Mucosa of descending colon (tissue), 3 donors: ENCODE results near the gene IL2RG. TPM values are rescaled to one million over a fixed set of nuclear protein-coding genes. Genes with fewer than 3 reads are reported as not detected.

Source experiments
- ATAC-seq: fragments of 200-7000 bp; cut with Tn5 transposase; one replicate; pipeline ENCODE4 v1.9.1; 2020; ENCODE audit warnings: mild to moderate bottlenecking, moderate library complexity
- DNase-seq, 3 donors: peaks; one replicate each; pipeline ENCODE4 v3.0.0-alpha.2; 2020
- H3K36me3 ChIP-seq: fragments of 200-600 bp; one replicate; pipeline ENCODE4 v1.8.0; 2021; ENCODE audit warnings: low read depth, mild to moderate bottlenecking
- H3K4me1 ChIP-seq: fragments of 200-600 bp; one replicate; pipeline ENCODE4 v1.8.0; 2021; ENCODE audit warnings: low read depth, mild to moderate bottlenecking
- H3K4me3 ChIP-seq: fragments of 200-600 bp; one replicate; pipeline ENCODE4 v1.8.0; 2021; ENCODE audit warnings: mild to moderate bottlenecking
- H3K9me3 ChIP-seq: fragments of 200-600 bp; one replicate; pipeline ENCODE4 v1.8.0; 2021; ENCODE audit warnings: mild to moderate bottlenecking
- CTCF ChIP-seq: fragments of 200-600 bp; IDR thresholded peaks from one replicate; pipeline ENCODE4 v1.8.0; 2022; ENCODE audit warnings: antibody characterized with exemption, mild to moderate bottlenecking
- intact Hi-C, 2 donors: fragments of 100-400 bp; cut with DNase I in 1 of 2; cut with micrococcal nuclease in 1 of 2; formaldehyde crosslinking; loops; one replicate each; pipeline versions ENCODE4 v1.11.0 to v1.11.1; 2022; cut with DNase I, micrococcal nuclease
- total RNA-seq, 3 donors: library from RNA; stranded (reverse); fragmentation: NEBNext Ultra II Directional in 2 of 3; extraction: Animal tissue kit (Norgen Biotek cat#: 25700) in 2 of 3; gene quantifications; one replicate each; pipeline versions ENCODE4 v1.2.1 to v1.2.4, GENCODE V29; 2021 to 2023
- donor health status: DM: no; HTN: no; CAD: no; lungs with moderate emphysema.
- donor health status: DM: no; HTN: no; CAD: no.
- donor health status: DM: no; HTN: yes; CAD: no.

The IL2RG gene
- total RNA-seq, 3 donors from 2014 or later: 27.7 to 104 (median 56.8) TPM

- Histone ChIP-seq H3K36me3 (no peaks in the 10 kb centered on the region), H3K4me1 (no peaks in the 10 kb centered on the region), H3K4me3 (no peak overlapping the region), H3K9me3 (no peaks in the 10 kb centered on the region)
- TF ChIP-seq CTCF: no peak
- ATAC-seq (peak; percentile 14), DNase-seq (no peak)
- intact Hi-C loops: no loop called here
These were observed 3.5 kb downstream of the IL2RG start for GRCh38 chrX:71107762-71108360.

GRCh38 chrX:71107245-71107644, 4.1 kb downstream of the IL2RG start:
- H3K4me1 ChIP-seq: no peaks in the 10 kb centered on the region
- no peaks in the 10 kb centered on the region for H3K36me3 ChIP-seq
- ATAC-seq (no peak), DNase-seq (no peak)
- TF ChIP-seq CTCF: no peak
- no peaks in the 10 kb centered on the region for H3K9me3 ChIP-seq
- intact Hi-C loops: no loop called here
- no peak overlapping the region for H3K4me3 ChIP-seq

- DNase-seq: no peak
- H3K4me1 ChIP-seq: no peaks in the 10 kb centered on the region
- no peak for ATAC-seq
- intact Hi-C loops: no loop called here
- TF ChIP-seq CTCF: no peak
- H3K36me3 ChIP-seq: no peaks in the 10 kb centered on the region
- H3K4me3 ChIP-seq: no peak within 1 kb of the TSS
- H3K9me3 ChIP-seq: no peaks in the 10 kb centered on the region
These were observed 5.0 kb downstream of the IL2RG start, which contains the start of gene CXorf65 for GRCh38 chrX:71106427-71106826. Gene CXorf65, minus strand, starts transcription at chrX:71106740. Its CDS starts 184 bp downstream, at chrX:71106556.

GRCh38 chrX:71105628-71106027, 5.7 kb downstream of the IL2RG start:
- intact Hi-C loops: no loop called here
- no peak overlapping the region for H3K4me3 ChIP-seq

GRCh38 chrX:71103110-71103983, 8.0 kb downstream of the IL2RG start:
- Histone ChIP-seq H3K4me3 (no peak overlapping the region), H3K9me3 (no peaks in the 10 kb centered on the region), H3K36me3 (no peaks in the 10 kb centered on the region), H3K4me1 (no peaks in the 10 kb centered on the region)
- no peak for TF ChIP-seq CTCF
- ATAC-seq: peak; percentile 64
- DNase-seq: peak; percentile 45 to 67 (median 57)
- intact Hi-C loops: no loop called here

More at GRCh38 chrX:71105628-71106027, 5.7 kb downstream of the IL2RG start:
- TF ChIP-seq CTCF: no peak
- no peak for ATAC-seq
- Histone ChIP-seq H3K4me1 (no peaks in the 10 kb centered on the region), H3K36me3 (no peaks in the 10 kb centered on the region), H3K9me3 (no peaks in the 10 kb centered on the region)
- no peak for DNase-seq
